OCI-LY1 (cell line): ENCODE measurements around the gene PRPSAP2.

Source experiments
- H2AFZ ChIP-seq: fragments of 200-600 bp; sonication (generic), shearing (Covaris generic); 2 replicates; pipeline ENCODE4 v1.6.0; 2014; ENCODE audit warnings: antibody characterized with exemption, mild to moderate bottlenecking, low read length
- H3F3A ChIP-seq: fragments of 200-600 bp; sonication (generic), shearing (Covaris generic); 2 replicates; pipeline ENCODE4 v1.6.0; 2014; ENCODE audit warnings: mild to moderate bottlenecking, antibody characterized with exemption, low read length, moderate library complexity; ENCODE audit not compliant: insufficient read depth
- H3K27ac ChIP-seq: fragments of 200-600 bp; sonication (generic); 2 replicates; pipeline ENCODE4 v1.5.1; 2014; ENCODE audit warnings: low read length, mixed run types, mild to moderate bottlenecking, low read depth; ENCODE audit not compliant: poor library complexity, severe bottlenecking
- H3K27me3 ChIP-seq: fragments of 200-600 bp; sonication (generic); 2 replicates; pipeline ENCODE4 v1.6.0; 2014; ENCODE audit warnings: antibody characterized with exemption, mild to moderate bottlenecking, low read length, moderate library complexity; ENCODE audit not compliant: insufficient read depth
- H3K36me3 ChIP-seq: fragments of 200-600 bp; sonication (generic); 2 replicates; pipeline ENCODE4 v1.6.1; 2014; ENCODE audit warnings: mild to moderate bottlenecking, antibody characterized with exemption, low read length, moderate library complexity, mixed read lengths; ENCODE audit not compliant: insufficient read depth
- H3K4me1 ChIP-seq: fragments of 200-600 bp; sonication (generic); 2 replicates; pipeline ENCODE4 v1.5.1; 2014; ENCODE audit warnings: mild to moderate bottlenecking, low read length, moderate library complexity; ENCODE audit not compliant: insufficient read depth, severe bottlenecking
- H3K4me2 ChIP-seq: fragments of 200-600 bp; sonication (generic), shearing (Covaris generic); 2 replicates; pipeline ENCODE4 v1.6.1; 2014; ENCODE audit warnings: low read length
- H3K4me3 ChIP-seq: fragments of 200-600 bp; sonication (generic); 2 replicates; pipeline ENCODE4 v1.5.1; 2014; ENCODE audit warnings: low read length, low read depth, mild to moderate bottlenecking, mixed read lengths; ENCODE audit not compliant: poor library complexity, severe bottlenecking
- H3K79me2 ChIP-seq: fragments of 200-600 bp; shearing (Covaris generic); 2 replicates; pipeline ENCODE4 v1.6.1; 2016; ENCODE audit warnings: mixed run types, low read length, mixed read lengths; ENCODE audit not compliant: insufficient read depth
- H3K9ac ChIP-seq: fragments of 200-600 bp; sonication (generic), shearing (Covaris generic); 2 replicates; pipeline ENCODE4 v1.6.1; 2014; ENCODE audit warnings: mild to moderate bottlenecking, low read length, mixed read lengths
- H3K9me2 ChIP-seq: fragments of 200-600 bp; sonication (generic), shearing (Covaris generic); 2 replicates; pipeline ENCODE4 v1.6.1; 2014; ENCODE audit warnings: low read depth, mild to moderate bottlenecking, low read length, mixed read lengths
- H3K9me3 ChIP-seq: fragments of 200-600 bp; shearing (Covaris generic); 2 replicates; pipeline ENCODE4 v1.6.1; 2014; ENCODE audit warnings: low read length, mixed read lengths
- H4K20me1 ChIP-seq: fragments of 200-600 bp; sonication (generic), shearing (Covaris generic); 2 replicates; pipeline ENCODE4 v1.6.0; 2016; ENCODE audit warnings: mild to moderate bottlenecking, low read length; ENCODE audit not compliant: insufficient read depth
- CTCF ChIP-seq: fragments of 200-600 bp; sonication (generic), shearing (Covaris generic); IDR thresholded peaks from 2 replicates; pipeline ENCODE4 v1.5.1; 2017; ENCODE audit warnings: mild to moderate bottlenecking, antibody characterized with exemption, low read length, moderate library complexity, mixed read lengths
- EZH2 ChIP-seq: fragments of 200-600 bp; sonication (generic), shearing (Covaris generic); IDR thresholded peaks from 2 replicates; pipeline ENCODE4 v1.8.0; 2017; ENCODE audit warnings: borderline replicate concordance, mixed run types, mild to moderate bottlenecking, antibody characterized with exemption, low read length, moderate library complexity, mixed read lengths

PRPSAP2 gene

GRCh38 chr17:18866866-18867813, 9.2 kb downstream of the PRPSAP2 start:
- Histone ChIP-seq H2AFZ (no peak overlapping the region), H3K27ac (no peak overlapping the region), H3K27me3 (no peaks in the 10 kb centered on the region), H3K9me3 (no peaks in the 10 kb centered on the region), H3K4me3 (no peak overlapping the region), H3K4me1 (no peaks in the 10 kb centered on the region), H3K9ac (no peak overlapping the region), H3K9me2 (no peaks in the 10 kb centered on the region), H3F3A (no peaks in the 10 kb centered on the region), H3K79me2 (peaks cover 13% of the 10 kb centered on the region), H3K36me3 (peaks cover 64% of the 10 kb centered on the region), H4K20me1 (no peaks in the 10 kb centered on the region), H3K4me2 (no peak overlapping the region)
- TF ChIP-seq EZH2 (no peak), CTCF (no peak)

- H3K4me1 ChIP-seq, result no peaks in the 10 kb centered on the region
- H3K36me3 ChIP-seq, result peaks cover 81% of the 10 kb centered on the region
- no peaks in the 10 kb centered on the region for H3K9me2 ChIP-seq
- no peaks in the 10 kb centered on the region for H3K79me2 ChIP-seq
- H3K27me3 ChIP-seq, result no peaks in the 10 kb centered on the region
- no peaks in the 10 kb centered on the region for H4K20me1 ChIP-seq
- no peak overlapping the region for H3K9ac ChIP-seq
- TF ChIP-seq CTCF, result no peak
- no peak for TF ChIP-seq EZH2
- no peaks in the 10 kb centered on the region for H3F3A ChIP-seq
- H2AFZ ChIP-seq, result no peak overlapping the region
- no peak overlapping the region for H3K4me3 ChIP-seq
- H3K27ac ChIP-seq, result no peak overlapping the region
- no peak overlapping the region for H3K4me2 ChIP-seq
- no peaks in the 10 kb centered on the region for H3K9me3 ChIP-seq
Observed at GRCh38 chr17:18877104-18877645, 19.2 kb downstream of the PRPSAP2 start.

DNA sequence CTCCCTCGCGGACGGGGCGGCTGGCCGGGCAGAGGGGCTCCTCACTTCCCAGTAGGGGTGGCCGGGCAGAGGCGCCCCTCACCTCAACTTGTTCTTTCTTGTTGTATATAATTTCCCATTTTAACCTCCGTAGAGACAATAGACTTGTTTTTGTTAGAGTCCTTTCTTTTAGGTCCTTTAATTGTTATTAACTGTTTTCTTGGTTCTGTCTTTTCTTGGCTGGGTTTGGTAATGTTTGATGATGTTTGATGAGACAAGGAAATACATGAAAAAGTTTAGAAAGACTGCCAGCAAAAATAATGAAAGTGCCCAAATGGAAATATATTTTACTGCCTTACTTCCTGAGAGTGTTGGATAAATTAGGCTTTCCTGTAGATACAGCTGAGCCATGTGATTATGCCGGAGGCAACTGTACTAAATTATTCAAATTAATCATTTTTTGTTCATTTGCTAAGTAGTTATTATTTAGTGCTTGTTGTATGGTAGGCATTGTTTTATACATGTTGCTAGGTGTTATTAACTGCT, 30.9 kb downstream of the PRPSAP2 start:
- no peak for TF ChIP-seq EZH2
- TF ChIP-seq CTCF, result no peak
- peaks cover 82% of the 10 kb centered on the region for H3K36me3 ChIP-seq
- no peaks in the 10 kb centered on the region for H3F3A ChIP-seq
- H3K9me2 ChIP-seq, result no peaks in the 10 kb centered on the region
- H3K4me3 ChIP-seq, result no peak overlapping the region
- H3K9me3 ChIP-seq, result no peaks in the 10 kb centered on the region
- H3K4me2 ChIP-seq, result no peak overlapping the region
- no peak overlapping the region for H2AFZ ChIP-seq
- no peaks in the 10 kb centered on the region for H3K79me2 ChIP-seq
- H3K4me1 ChIP-seq, result peaks cover 14% of the 10 kb centered on the region
- peak overlapping the region; percentile 35 for H3K27ac ChIP-seq
- no peaks in the 10 kb centered on the region for H3K27me3 ChIP-seq
- no peak overlapping the region for H3K9ac ChIP-seq
- H4K20me1 ChIP-seq, result no peaks in the 10 kb centered on the region
